Tibial nerve (tissue), 4 donors: ENCODE results near the gene APLP1. TPM values are rescaled to one million over a fixed set of nuclear protein-coding genes. Genes with fewer than 3 reads are reported as not detected.

Source experiments
- DNase-seq, 2 donors: peaks; one replicate each; pipeline ENCODE4 v3.0.0-alpha.2; 2019; ENCODE audit warnings: low spot score in 2 of 2
- H3K27ac ChIP-seq, 4 donors: fragments of 200-600 bp; sonication (generic) in 3 of 4; one replicate each; pipeline ENCODE4 v1.5.1; 2017 to 2019; ENCODE audit warnings: mild to moderate bottlenecking in 1 of 4
- H3K27me3 ChIP-seq, 2 donors: fragments of 200-600 bp; sonication (generic) in 1 of 2; one replicate each; pipeline versions ENCODE4 v1.5.1 to v1.6.0; 2017 to 2019
- H3K36me3 ChIP-seq, 3 donors: fragments of 200-600 bp; sonication (generic); one replicate each; pipeline ENCODE4 v1.5.1; 2018 to 2019
- H3K4me1 ChIP-seq, 4 donors: fragments of 200-600 bp; sonication (generic) in 3 of 4; one replicate each; pipeline ENCODE4 v1.5.1; 2017 to 2019
- H3K4me3 ChIP-seq, 4 donors: fragments of 200-600 bp; sonication (generic) in 3 of 4; one replicate each; pipeline ENCODE4 v1.5.1; 2017 to 2019; ENCODE audit warnings: mild to moderate bottlenecking in 1 of 4, moderate library complexity in 1 of 4
- H3K9me3 ChIP-seq, 4 donors: fragments of 200-600 bp; sonication (generic) in 3 of 4; one replicate each; pipeline ENCODE4 v1.5.1; 2017 to 2019
- CTCF ChIP-seq, 5 experiments: fragments of 200-600 bp in 3 of 5; fragments of 450-650 bp in 2 of 5; sonication (generic) in 3 of 5; IDR thresholded peaks; one replicate each; pipeline ENCODE4 v1.5.1; 2016 to 2019; ENCODE audit warnings: antibody characterized with exemption in 5 of 5, mild to moderate bottlenecking in 3 of 5, moderate library complexity in 2 of 5
- EP300 ChIP-seq, 2 donors: sonication (generic); formaldehyde crosslinking; IDR thresholded peaks; one replicate each; pipeline ENCODE4 v1.6.1; 2017; ENCODE audit warnings: antibody characterized with exemption in 2 of 2, mild to moderate bottlenecking in 1 of 2
- POLR2A ChIP-seq, 2 donors: fragments of 450-650 bp; IDR thresholded peaks; one replicate each; pipeline ENCODE4 v1.6.1; 2017; ENCODE audit warnings: antibody characterized with exemption in 2 of 2, mild to moderate bottlenecking in 2 of 2, moderate library complexity in 2 of 2
- WGBS, 2 donors: methylation state at CpG; one replicate each; pipeline ENCODE4 v1.1.5; 2018; 5-methylcytosine and 5-hydroxymethylcytosine counted together
- total RNA-seq, 4 donors: library from RNA; depleted of rRNA; stranded (reverse); fragments of >200 nt; gene quantifications; one replicate each; pipeline ENCODE4 v1.1.0, GENCODE V29; 2016

APLP1 gene
- total RNA-seq, 4 donors from 2014 or later = 8.7 to 19.7 (median 10.7) TPM

DNA sequence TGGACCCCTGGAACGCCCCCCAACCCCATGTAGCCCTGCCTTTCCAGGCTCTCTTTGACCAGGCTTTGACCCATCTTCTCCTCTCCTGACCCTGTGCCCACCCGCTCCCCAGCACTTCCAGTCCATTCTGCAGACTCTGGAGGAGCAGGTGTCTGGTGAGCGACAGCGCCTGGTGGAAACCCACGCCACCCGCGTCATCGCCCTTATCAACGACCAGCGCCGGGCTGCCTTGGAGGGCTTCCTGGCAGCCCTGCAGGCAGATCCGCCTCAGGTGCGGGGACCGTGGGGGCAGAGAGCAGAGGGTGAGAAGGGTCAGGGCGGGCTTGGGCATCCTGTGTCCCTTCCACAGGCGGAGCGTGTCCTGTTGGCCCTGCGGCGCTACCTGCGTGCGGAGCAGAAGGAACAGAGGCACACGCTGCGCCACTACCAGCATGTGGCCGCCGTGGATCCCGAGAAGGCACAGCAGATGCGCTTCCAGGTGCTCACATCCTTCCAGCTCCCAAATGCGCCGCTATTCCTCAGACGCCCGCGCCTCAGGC, 6.1 kb downstream of the APLP1 start:
- Histone ChIP-seq H3K27ac (no peak overlapping the region), H3K27me3 (peaks cover 0 to 44% of the 10 kb centered on the region in 2 donors), H3K36me3 (peaks cover 0 to 8% (median 0%) of the 10 kb centered on the region in 3 donors), H3K4me1 (peaks cover 0 to 13% (median 6%) of the 10 kb centered on the region in 4 donors), H3K4me3 (no peak overlapping the region), H3K9me3 (no peaks in the 10 kb centered on the region)
- WGBS, 2 donors = 91 to 95% methylated on average over 27 to 32 of the region's 32 CpGs
- TF ChIP-seq CTCF (IDR thresholded peaks at IDR 0.05) (no peak), EP300 (IDR thresholded peaks at IDR 0.05) (no peak)
- DNase-seq = no peak

DNA sequence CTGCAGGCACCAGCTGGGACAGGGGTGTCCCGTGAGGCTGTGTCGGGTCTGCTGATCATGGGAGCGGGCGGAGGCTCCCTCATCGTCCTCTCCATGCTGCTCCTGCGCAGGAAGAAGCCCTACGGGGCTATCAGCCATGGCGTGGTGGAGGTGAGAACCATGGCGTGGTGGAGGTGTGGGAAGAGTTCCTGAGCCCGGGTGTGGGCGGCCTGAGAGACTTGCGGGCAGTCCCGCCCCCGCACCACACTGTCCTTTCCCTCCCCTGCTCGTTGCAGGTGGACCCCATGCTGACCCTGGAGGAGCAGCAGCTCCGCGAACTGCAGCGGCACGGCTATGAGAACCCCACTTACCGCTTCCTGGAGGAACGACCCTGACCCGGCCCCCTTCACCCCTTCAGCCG, 10.7 kb downstream of the APLP1 start:
- Histone ChIP-seq H3K36me3 (peaks cover 0 to 8% (median 0%) of the 10 kb centered on the region in 3 donors), H3K27me3 (peaks cover 0 to 14% of the 10 kb centered on the region in 2 donors), H3K4me3 (no peak overlapping the region), H3K27ac (no peak overlapping the region), H3K9me3 (no peaks in the 10 kb centered on the region), H3K4me1 (peaks cover 0 to 5% (median 0%) of the 10 kb centered on the region in 4 donors)
- DNase-seq = no peak
- WGBS, 2 donors = 49 to 54% methylated on average over 23 of the region's 23 CpGs
- TF ChIP-seq EP300 (IDR thresholded peaks at IDR 0.05) (no peak), CTCF (IDR thresholded peaks at IDR 0.05) (no peak), POLR2A (IDR thresholded peaks at IDR 0.05) (no peak)

DNA sequence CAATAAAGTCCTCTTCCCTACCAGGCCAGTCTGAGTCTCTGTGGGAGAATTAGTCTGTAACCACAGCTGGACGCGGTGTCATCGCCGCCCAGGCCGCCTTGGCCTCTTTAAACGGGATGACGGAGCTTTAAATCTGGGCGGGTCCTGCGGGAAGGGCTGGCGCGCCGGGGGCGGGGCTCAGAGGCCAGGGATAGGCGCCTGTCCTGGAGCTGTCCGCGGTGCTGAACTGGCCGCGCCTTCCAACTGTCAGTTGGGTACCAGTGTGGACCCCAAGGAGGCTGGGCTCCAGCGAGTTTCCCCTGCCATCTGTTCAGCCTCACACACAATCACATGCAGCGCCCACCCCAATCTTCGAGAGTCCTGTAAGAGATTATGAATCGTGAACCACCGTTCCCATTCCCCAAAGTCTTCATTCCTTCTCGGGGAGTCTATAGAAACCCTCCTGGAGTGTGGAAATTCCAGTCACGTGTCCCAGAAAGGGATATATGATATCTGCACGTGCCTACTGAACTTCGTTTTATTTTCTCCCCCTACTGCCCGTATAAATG, 11.5 kb downstream of the APLP1 start:
- WGBS, 2 donors = 2 to 5% methylated on average over 19 to 28 of the region's 28 CpGs
- Histone ChIP-seq H3K9me3 (no peaks in the 10 kb centered on the region), H3K4me1 (peaks cover 0 to 5% (median 0%) of the 10 kb centered on the region in 4 donors), H3K36me3 (peaks cover 0 to under 1% (median 0%) of the 10 kb centered on the region in 3 donors), H3K27ac (no peak overlapping the region), H3K4me3 (no peak overlapping the region), H3K27me3 (peaks cover 0 to 14% of the 10 kb centered on the region in 2 donors)
- peak; percentile 74 to 88 for DNase-seq
- no peak for TF ChIP-seq CTCF (IDR thresholded peaks at IDR 0.05)
- peak in 1 of 2 donors; percentile 56 for TF ChIP-seq EP300 (IDR thresholded peaks at IDR 0.05)

- no peak overlapping the region for H3K27ac ChIP-seq
- H3K9me3 ChIP-seq = no peaks in the 10 kb centered on the region
- H3K4me1 ChIP-seq = peaks cover 0 to 5% (median 0%) of the 10 kb centered on the region in 4 donors
- H3K36me3 ChIP-seq = peaks cover 0 to 9% (median 0%) of the 10 kb centered on the region in 3 donors
- H3K27me3 ChIP-seq = peaks cover 0 to 14% of the 10 kb centered on the region in 2 donors
- DNase-seq = peak in 1 of 2 donors; percentile 80
- no peak overlapping the region for H3K4me3 ChIP-seq
- WGBS, 2 donors = 23 to 25% methylated on average over 8 of the region's 8 CpGs
- peak in 1 of 2 donors; percentile 10 for TF ChIP-seq EP300 (IDR thresholded peaks at IDR 0.05)
- TF ChIP-seq CTCF (IDR thresholded peaks at IDR 0.05) = peak; percentile 53 to 66 (median 56)
- TF ChIP-seq POLR2A (IDR thresholded peaks at IDR 0.05) = no peak
Measured at GRCh38 chr19:35882114-35882832, 13.9 kb downstream of the APLP1 start.

- TF ChIP-seq EP300 (IDR thresholded peaks at IDR 0.05) (no peak), POLR2A (IDR thresholded peaks at IDR 0.05) (no peak), CTCF (IDR thresholded peaks at IDR 0.05) (no peak)
- no peaks in the 10 kb centered on the region for H3K9me3 ChIP-seq
- H3K27ac ChIP-seq = no peak overlapping the region
- DNase-seq = no peak
- H3K4me1 ChIP-seq = peaks cover 0 to 5% (median 0%) of the 10 kb centered on the region in 4 donors
- peaks cover 0 to 26% (median 6%) of the 10 kb centered on the region in 3 donors for H3K36me3 ChIP-seq
- WGBS, 2 donors = 64 to 79% methylated on average over 2 of the region's 2 CpGs
- H3K4me3 ChIP-seq = no peak overlapping the region
- peaks cover 0 to 5% of the 10 kb centered on the region in 2 donors for H3K27me3 ChIP-seq
Measured at GRCh38 chr19:35883882-35884281, 15.5 kb downstream of the APLP1 start.
